Gastrocnemius medialis (tissue), 4 donors: Measurements from ENCODE around the gene CADM2. TPM values are rescaled to one million over a fixed set of nuclear protein-coding genes. Genes with fewer than 3 reads are reported as not detected.

ENCODE experiments used
- ATAC-seq, 2 donors: fragments of 150-250 bp; one replicate each; pipeline ENCODE4 v1.9.1; 2016
- DNase-seq, 2 donors: peaks; one replicate each; pipeline ENCODE4 v3.0.0-alpha.2; 2019
- H3K27ac ChIP-seq, 4 donors: fragments of 200-600 bp; sonication (generic); 1 replicate in 1 of 4; 2 replicates in 3 of 4; pipeline ENCODE4 v1.5.1; 2016 to 2018; ENCODE audit warnings: mild to moderate bottlenecking in 2 of 4, moderate library complexity in 1 of 4
- H3K27me3 ChIP-seq, 3 donors: fragments of 200-600 bp; sonication (generic) in 2 of 3; 1 replicate in 1 of 3; 2 replicates in 2 of 3; pipeline versions ENCODE4 v1.5.1 to v1.6.0; 2016 to 2019; ENCODE audit warnings: mild to moderate bottlenecking in 1 of 3, moderate library complexity in 1 of 3
- H3K36me3 ChIP-seq, 2 donors: fragments of 200-600 bp; sonication (generic) in 1 of 2; one replicate each; pipeline ENCODE4 v1.5.1; 2017 to 2018
- H3K4me1 ChIP-seq, 2 donors: fragments of 200-600 bp; sonication (generic) in 1 of 2; one replicate each; pipeline ENCODE4 v1.5.1; 2016 to 2017; ENCODE audit warnings: mild to moderate bottlenecking in 2 of 2
- H3K4me3 ChIP-seq, 4 donors: fragments of 200-600 bp; sonication (generic) in 3 of 4; 1 replicate in 1 of 4; 2 replicates in 3 of 4; pipeline ENCODE4 v1.5.1; 2016 to 2019; ENCODE audit warnings: mild to moderate bottlenecking in 2 of 4
- H3K9me3 ChIP-seq, 3 donors: fragments of 200-600 bp; sonication (generic) in 2 of 3; 1 replicate in 1 of 3; 2 replicates in 2 of 3; pipeline ENCODE4 v1.5.1; 2016 to 2019
- POLR2A ChIP-seq, 2 donors: fragments of 450-650 bp; IDR thresholded peaks; one replicate each; pipeline ENCODE4 v1.6.1; 2017; ENCODE audit warnings: antibody characterized with exemption in 2 of 2, mild to moderate bottlenecking in 2 of 2, moderate library complexity in 2 of 2
- in situ Hi-C, 4 donors: fragments of 200-750 bp; cut with MboI; loops; one replicate each; pipeline versions ENCODE4 v1.15.0 to v1.8.0; 2017; ENCODE audit warnings: low sequenced_read_pairs in 4 of 4
- intact Hi-C: fragments of 100-400 bp; cut with DNase I; formaldehyde crosslinking; loops from one replicate; pipeline ENCODE4 v1.15.1; 2023; ENCODE audit warnings: low total_unique reads
- total RNA-seq, 4 donors: library from RNA; depleted of rRNA; stranded (reverse); fragments of >200 nt; gene quantifications; one replicate each; pipeline versions ENCODE4 v1.1.0 to v1.2.3, GENCODE V29; 2016
- TF ChIP-seq, protein P1 (sequence below), 5 experiments: fragments of 450-650 bp in 3 of 5; fragments of 200-600 bp in 2 of 5; sonication (generic) in 2 of 5; IDR thresholded peaks in 4 of 5; conservative IDR thresholded peaks in 1 of 5; 1 replicate in 4 of 5; 2 replicates in 1 of 5; pipeline ENCODE4 v1.5.1; 2016 to 2019; ENCODE audit warnings: antibody characterized with exemption in 5 of 5, mild to moderate bottlenecking in 3 of 5, moderate library complexity in 3 of 5

The CADM2 gene
- total RNA-seq, 4 donors from 2014 or later = 2.7 to 9.0 (median 6.0) TPM

DNA sequence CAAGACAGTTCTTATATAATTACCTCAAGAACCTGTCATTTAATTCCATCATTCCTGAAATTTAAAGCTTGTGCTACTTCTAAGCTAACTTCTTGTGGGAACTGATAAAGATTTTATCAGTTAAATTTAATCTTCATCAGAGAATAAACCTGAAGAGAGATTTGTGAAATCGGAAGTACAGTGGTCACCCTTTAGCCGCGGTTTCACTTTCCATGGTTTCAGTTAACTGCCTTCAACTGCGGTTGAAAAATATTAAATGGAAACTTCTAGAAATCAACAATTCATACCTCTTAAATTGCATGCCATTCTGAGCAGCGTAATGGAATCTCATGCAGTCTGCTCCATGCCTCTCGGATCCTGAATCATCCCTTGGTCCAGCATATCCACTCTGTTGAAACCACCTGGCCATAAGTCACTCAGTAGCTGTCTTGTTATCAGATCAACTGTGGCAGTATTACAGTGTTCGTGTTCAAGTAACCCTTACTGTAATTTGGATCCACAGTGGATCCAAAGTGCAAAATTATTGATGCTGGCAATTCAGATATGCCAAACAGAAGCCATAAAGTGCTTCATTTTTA is 626.1 kb downstream of the CADM2 start:
- DNase-seq (no peak), ATAC-seq (no peak)
- Histone ChIP-seq H3K4me3 (peak overlapping the region in 1 of 4 donors; percentile 3), H3K4me1 (no peaks in the 10 kb centered on the region), H3K9me3 (no peaks in the 10 kb centered on the region), H3K36me3 (no peaks in the 10 kb centered on the region), H3K27ac (no peak overlapping the region), H3K27me3 (no peaks in the 10 kb centered on the region)
- no peak for TF ChIP-seq POLR2A (IDR thresholded peaks at IDR 0.05)
- TF ChIP-seq, protein P1, sequence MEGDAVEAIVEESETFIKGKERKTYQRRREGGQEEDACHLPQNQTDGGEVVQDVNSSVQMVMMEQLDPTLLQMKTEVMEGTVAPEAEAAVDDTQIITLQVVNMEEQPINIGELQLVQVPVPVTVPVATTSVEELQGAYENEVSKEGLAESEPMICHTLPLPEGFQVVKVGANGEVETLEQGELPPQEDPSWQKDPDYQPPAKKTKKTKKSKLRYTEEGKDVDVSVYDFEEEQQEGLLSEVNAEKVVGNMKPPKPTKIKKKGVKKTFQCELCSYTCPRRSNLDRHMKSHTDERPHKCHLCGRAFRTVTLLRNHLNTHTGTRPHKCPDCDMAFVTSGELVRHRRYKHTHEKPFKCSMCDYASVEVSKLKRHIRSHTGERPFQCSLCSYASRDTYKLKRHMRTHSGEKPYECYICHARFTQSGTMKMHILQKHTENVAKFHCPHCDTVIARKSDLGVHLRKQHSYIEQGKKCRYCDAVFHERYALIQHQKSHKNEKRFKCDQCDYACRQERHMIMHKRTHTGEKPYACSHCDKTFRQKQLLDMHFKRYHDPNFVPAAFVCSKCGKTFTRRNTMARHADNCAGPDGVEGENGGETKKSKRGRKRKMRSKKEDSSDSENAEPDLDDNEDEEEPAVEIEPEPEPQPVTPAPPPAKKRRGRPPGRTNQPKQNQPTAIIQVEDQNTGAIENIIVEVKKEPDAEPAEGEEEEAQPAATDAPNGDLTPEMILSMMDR (IDR thresholded peaks at IDR 0.05 in 4 of 5, conservative IDR thresholded peaks at IDR 0.05 in 1 of 5) = no peak
- in situ Hi-C loops (loop anchor here in 1 of 4 donors (25.0 kb wide), 1 partner anchor 1048 kb away; no protein-coding TSS in a partner anchor), intact Hi-C loops (no loop called here)

DNA sequence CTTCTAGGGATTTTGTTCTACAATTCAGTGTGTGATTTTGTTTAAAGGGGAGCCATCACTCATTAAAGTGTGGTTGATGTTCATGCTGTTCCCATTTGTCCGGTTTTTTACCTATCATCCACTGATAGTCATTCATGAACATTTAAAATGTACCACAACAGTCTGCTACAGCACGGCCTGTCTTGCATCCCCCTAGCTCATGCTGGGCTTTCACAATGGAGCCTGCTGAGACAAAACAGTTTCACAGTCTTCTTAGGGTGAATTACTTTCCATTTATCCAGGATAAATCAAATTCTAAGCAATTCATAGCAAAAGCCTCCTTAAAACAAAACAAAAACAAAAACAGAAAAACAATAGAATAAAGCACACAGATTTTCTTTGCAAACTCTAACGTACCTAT is 627.2 kb downstream of the CADM2 start:
- no peaks in the 10 kb centered on the region for H3K36me3 ChIP-seq
- TF ChIP-seq, protein P1 (IDR thresholded peaks at IDR 0.05 in 4 of 5, conservative IDR thresholded peaks at IDR 0.05 in 1 of 5) = no peak
- TF ChIP-seq POLR2A (IDR thresholded peaks at IDR 0.05) = no peak
- no peak overlapping the region for H3K27ac ChIP-seq
- intact Hi-C loops (no loop called here), in situ Hi-C loops (loop anchor here in 1 of 4 donors (25.0 kb wide), 1 partner anchor 1049 kb away; no protein-coding TSS in a partner anchor)
- H3K9me3 ChIP-seq = no peaks in the 10 kb centered on the region
- no peaks in the 10 kb centered on the region for H3K4me1 ChIP-seq
- no peaks in the 10 kb centered on the region for H3K27me3 ChIP-seq
- no peak overlapping the region for H3K4me3 ChIP-seq
- DNase-seq (no peak), ATAC-seq (no peak)

DNA sequence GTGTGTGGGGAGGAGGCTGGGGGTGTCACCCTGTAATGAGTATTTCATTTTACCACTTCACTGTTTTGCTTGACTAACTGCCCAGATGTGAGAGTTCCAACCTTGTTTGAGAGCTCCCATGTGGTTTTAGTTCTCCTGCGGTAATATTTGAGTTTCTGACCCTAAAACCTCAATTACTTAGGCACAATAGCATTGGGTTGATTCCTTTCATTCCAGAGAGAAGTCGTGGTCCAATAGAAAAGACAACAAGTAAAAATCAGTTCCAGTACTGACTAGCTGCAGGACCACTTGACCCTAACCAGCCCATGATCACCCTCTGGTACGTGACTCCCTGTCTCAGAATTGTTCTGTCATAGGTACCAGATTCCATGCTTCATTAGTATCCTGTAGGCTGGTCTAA is 630.4 kb downstream of the CADM2 start:
- no peaks in the 10 kb centered on the region for H3K4me1 ChIP-seq
- in situ Hi-C loops (loop anchor here in 1 of 4 donors (25.0 kb wide), 1 partner anchor 1052 kb away; no protein-coding TSS in a partner anchor), intact Hi-C loops (no loop called here)
- no peaks in the 10 kb centered on the region for H3K36me3 ChIP-seq
- TF ChIP-seq, protein P1 (IDR thresholded peaks at IDR 0.05 in 4 of 5, conservative IDR thresholded peaks at IDR 0.05 in 1 of 5) = no peak
- ATAC-seq (no peak), DNase-seq (no peak)
- H3K4me3 ChIP-seq = no peak overlapping the region
- H3K27ac ChIP-seq = no peak overlapping the region
- no peaks in the 10 kb centered on the region for H3K27me3 ChIP-seq
- H3K9me3 ChIP-seq = no peaks in the 10 kb centered on the region

DNA sequence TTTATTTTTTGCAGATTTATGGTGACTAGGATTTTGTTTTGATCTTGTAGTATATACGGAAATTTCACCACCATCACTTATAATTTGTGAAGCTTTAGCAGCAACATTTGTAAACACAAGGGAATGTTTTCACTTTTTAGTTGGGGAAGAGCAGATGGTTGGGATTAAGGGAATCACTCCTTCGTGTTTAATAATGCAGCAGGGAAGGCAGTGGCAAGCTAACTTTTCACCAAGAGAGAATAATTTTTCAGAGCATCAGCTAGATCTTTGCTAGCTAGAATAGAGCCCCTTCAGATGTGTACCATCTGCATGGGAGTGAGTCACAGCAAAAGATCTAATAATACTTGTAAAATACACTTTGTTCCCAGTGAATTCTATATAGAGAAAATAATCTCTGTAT is 632.7 kb downstream of the CADM2 start:
- in situ Hi-C loops (loop anchor here in 1 of 4 donors (25.0 kb wide), 1 partner anchor 1054 kb away; no protein-coding TSS in a partner anchor), intact Hi-C loops (no loop called here)
- H3K4me3 ChIP-seq = no peak overlapping the region
- no peak for TF ChIP-seq POLR2A (IDR thresholded peaks at IDR 0.05)
- TF ChIP-seq, protein P1 (IDR thresholded peaks at IDR 0.05 in 4 of 5, conservative IDR thresholded peaks at IDR 0.05 in 1 of 5) = no peak
- no peaks in the 10 kb centered on the region for H3K27me3 ChIP-seq
- no peaks in the 10 kb centered on the region for H3K4me1 ChIP-seq
- H3K9me3 ChIP-seq = no peaks in the 10 kb centered on the region
- DNase-seq (no peak), ATAC-seq (no peak)
- H3K27ac ChIP-seq = no peak overlapping the region
- no peaks in the 10 kb centered on the region for H3K36me3 ChIP-seq
